Gastroesophageal sphincter (tissue), 4 donors: Measurements from ENCODE around the gene MYOM1. TPM values are rescaled to one million over a fixed set of nuclear protein-coding genes. Genes with fewer than 3 reads are reported as not detected.

Source experiments
- ATAC-seq: fragments of 150-250 bp; one replicate; pipeline ENCODE4 v1.9.1; 2016; ENCODE audit warnings: mild to moderate bottlenecking, moderate library complexity
- H3K27ac ChIP-seq, 4 donors: fragments of 200-600 bp; sonication (generic) in 3 of 4; 1 replicate in 3 of 4; 2 replicates in 1 of 4; pipeline ENCODE4 v1.5.1; 2016 to 2019
- H3K27me3 ChIP-seq: fragments of 200-600 bp; sonication (generic); one replicate; pipeline ENCODE4 v1.5.1; 2019
- H3K36me3 ChIP-seq, 2 donors: fragments of 200-600 bp; sonication (generic); one replicate each; pipeline ENCODE4 v1.5.1; 2019; ENCODE audit warnings: control low read depth in 1 of 2
- H3K4me1 ChIP-seq, 3 donors: fragments of 200-600 bp; sonication (generic); 1 replicate in 2 of 3; 2 replicates in 1 of 3; pipeline ENCODE4 v1.5.1; 2016 to 2019; ENCODE audit warnings: control low read depth in 2 of 3
- H3K4me3 ChIP-seq, 2 donors: fragments of 200-600 bp; sonication (generic); one replicate each; pipeline ENCODE4 v1.5.1; 2019; ENCODE audit warnings: mild to moderate bottlenecking in 1 of 2, moderate library complexity in 1 of 2
- H3K9me3 ChIP-seq, 3 donors: fragments of 200-600 bp; sonication (generic); one replicate each; pipeline ENCODE4 v1.5.1; 2017 to 2019; ENCODE audit warnings: control low read depth in 2 of 3
- EP300 ChIP-seq: sonication (generic); formaldehyde crosslinking; IDR thresholded peaks from one replicate; pipeline ENCODE4 v1.6.1; 2017; ENCODE audit warnings: antibody characterized with exemption, mild to moderate bottlenecking
- POLR2A ChIP-seq, 2 donors: fragments of 450-650 bp; IDR thresholded peaks; one replicate each; pipeline ENCODE4 v1.6.1; 2017; ENCODE audit warnings: antibody characterized with exemption in 2 of 2, mild to moderate bottlenecking in 2 of 2, moderate library complexity in 1 of 2
- POLR2AphosphoS5 ChIP-seq: sonication (generic); formaldehyde crosslinking; IDR thresholded peaks from one replicate; pipeline ENCODE4 v1.6.1; 2017; ENCODE audit warnings: antibody characterized with exemption
- WGBS, 2 donors: methylation state at CpG; one replicate each; pipeline ENCODE4 v1.1.5; 2018; ENCODE audit warnings: low coverage in 1 of 2; 5-methylcytosine and 5-hydroxymethylcytosine counted together
- total RNA-seq, 4 donors: library from RNA; depleted of rRNA; stranded (reverse); fragments of >200 nt; gene quantifications; one replicate each; pipeline ENCODE4 v1.1.0, GENCODE V29; 2016
- TF ChIP-seq, protein P1 (sequence below), 4 experiments: fragments of 200-600 bp in 2 of 4; fragments of 450-650 bp in 2 of 4; sonication (generic) in 1 of 4; IDR thresholded peaks; one replicate each; pipeline ENCODE4 v1.5.1; 2017 to 2019; ENCODE audit warnings: antibody characterized with exemption in 4 of 4, mild to moderate bottlenecking in 2 of 4, moderate library complexity in 2 of 4

MYOM1 gene
- total RNA-seq, 4 donors from 2014 or later: 14.8 to 37.6 (median 24.6) TPM

GRCh38 chr18:3100498-3101132, 119.2 kb downstream of the MYOM1 start:
- no peak for ATAC-seq
- H3K27me3 ChIP-seq: no peaks in the 10 kb centered on the region
- TF ChIP-seq, protein P1, sequence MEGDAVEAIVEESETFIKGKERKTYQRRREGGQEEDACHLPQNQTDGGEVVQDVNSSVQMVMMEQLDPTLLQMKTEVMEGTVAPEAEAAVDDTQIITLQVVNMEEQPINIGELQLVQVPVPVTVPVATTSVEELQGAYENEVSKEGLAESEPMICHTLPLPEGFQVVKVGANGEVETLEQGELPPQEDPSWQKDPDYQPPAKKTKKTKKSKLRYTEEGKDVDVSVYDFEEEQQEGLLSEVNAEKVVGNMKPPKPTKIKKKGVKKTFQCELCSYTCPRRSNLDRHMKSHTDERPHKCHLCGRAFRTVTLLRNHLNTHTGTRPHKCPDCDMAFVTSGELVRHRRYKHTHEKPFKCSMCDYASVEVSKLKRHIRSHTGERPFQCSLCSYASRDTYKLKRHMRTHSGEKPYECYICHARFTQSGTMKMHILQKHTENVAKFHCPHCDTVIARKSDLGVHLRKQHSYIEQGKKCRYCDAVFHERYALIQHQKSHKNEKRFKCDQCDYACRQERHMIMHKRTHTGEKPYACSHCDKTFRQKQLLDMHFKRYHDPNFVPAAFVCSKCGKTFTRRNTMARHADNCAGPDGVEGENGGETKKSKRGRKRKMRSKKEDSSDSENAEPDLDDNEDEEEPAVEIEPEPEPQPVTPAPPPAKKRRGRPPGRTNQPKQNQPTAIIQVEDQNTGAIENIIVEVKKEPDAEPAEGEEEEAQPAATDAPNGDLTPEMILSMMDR (IDR thresholded peaks at IDR 0.05): no peak
- H3K9me3 ChIP-seq: no peaks in the 10 kb centered on the region
- WGBS, 2 donors: 71 to 86% methylated on average over 1 to 3 of the region's 3 CpGs
- H3K27ac ChIP-seq: no peak overlapping the region
- peaks cover 0 to 22% (median 0%) of the 10 kb centered on the region in 3 donors for H3K4me1 ChIP-seq
- H3K36me3 ChIP-seq: peaks cover 0 to 42% of the 10 kb centered on the region in 2 donors
- no peak overlapping the region for H3K4me3 ChIP-seq

DNA sequence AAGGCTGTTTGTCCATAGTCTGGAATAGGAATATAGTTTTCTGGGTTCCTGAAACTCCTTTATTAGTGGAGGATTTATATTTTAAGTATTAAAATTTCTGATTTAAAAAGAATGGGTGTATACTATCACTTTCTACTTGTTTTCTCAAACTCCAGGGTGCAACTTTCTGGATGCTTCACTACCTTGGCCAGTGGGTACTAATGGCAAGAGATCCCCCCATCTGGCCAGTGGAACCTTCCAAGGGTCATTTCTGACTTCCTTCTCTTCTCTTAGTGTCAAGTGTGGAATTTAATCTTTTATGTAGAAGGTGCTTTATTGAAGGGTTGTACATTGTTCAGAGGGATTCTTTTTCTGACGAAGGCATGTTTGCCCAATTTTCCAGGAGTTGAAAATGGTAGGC, 120.4 kb downstream of the MYOM1 start:
- no peaks in the 10 kb centered on the region for H3K27me3 ChIP-seq
- peaks cover 0 to 42% of the 10 kb centered on the region in 2 donors for H3K36me3 ChIP-seq
- H3K4me1 ChIP-seq: peaks cover 0 to 22% (median 0%) of the 10 kb centered on the region in 3 donors
- WGBS, 2 donors: 0% methylated on average over 1 of the region's 1 CpG
- no peak for ATAC-seq
- TF ChIP-seq POLR2A (IDR thresholded peaks at IDR 0.05) (no peak), POLR2AphosphoS5 (no peak), EP300 (no peak)
- TF ChIP-seq, protein P1 (IDR thresholded peaks at IDR 0.05): no peak
- no peaks in the 10 kb centered on the region for H3K9me3 ChIP-seq
- no peak overlapping the region for H3K27ac ChIP-seq
- no peak overlapping the region for H3K4me3 ChIP-seq

DNA sequence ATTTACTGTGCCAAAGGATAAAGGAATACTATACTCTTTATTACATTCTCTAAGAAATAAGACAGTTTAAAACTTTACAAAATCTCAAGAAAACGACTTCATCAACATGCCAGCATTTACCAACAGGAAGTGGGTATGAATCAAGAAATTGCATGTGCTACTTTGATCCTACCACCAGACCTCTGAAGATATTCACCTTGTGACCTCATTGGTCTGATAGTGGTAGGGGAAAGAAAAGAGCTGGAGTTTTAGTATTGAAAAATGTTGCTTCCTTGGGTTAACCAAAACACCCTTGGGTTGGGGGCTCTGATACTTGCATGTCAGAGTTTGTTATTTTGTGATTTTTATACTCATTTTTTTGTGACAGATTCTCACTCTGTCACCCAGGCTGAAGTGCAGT, 122.7 kb downstream of the MYOM1 start:
- no peak for ATAC-seq
- no peak overlapping the region for H3K4me3 ChIP-seq
- 56 to 82% methylated on average over 1 of the region's 1 CpG for WGBS, 2 donors
- H3K4me1 ChIP-seq: peaks cover 0 to 15% (median 0%) of the 10 kb centered on the region in 3 donors
- H3K36me3 ChIP-seq: peaks cover 0 to 37% of the 10 kb centered on the region in 2 donors
- TF ChIP-seq POLR2AphosphoS5: no peak
- TF ChIP-seq EP300: no peak
- H3K9me3 ChIP-seq: no peaks in the 10 kb centered on the region
- H3K27ac ChIP-seq: no peak overlapping the region
- H3K27me3 ChIP-seq: no peaks in the 10 kb centered on the region

DNA sequence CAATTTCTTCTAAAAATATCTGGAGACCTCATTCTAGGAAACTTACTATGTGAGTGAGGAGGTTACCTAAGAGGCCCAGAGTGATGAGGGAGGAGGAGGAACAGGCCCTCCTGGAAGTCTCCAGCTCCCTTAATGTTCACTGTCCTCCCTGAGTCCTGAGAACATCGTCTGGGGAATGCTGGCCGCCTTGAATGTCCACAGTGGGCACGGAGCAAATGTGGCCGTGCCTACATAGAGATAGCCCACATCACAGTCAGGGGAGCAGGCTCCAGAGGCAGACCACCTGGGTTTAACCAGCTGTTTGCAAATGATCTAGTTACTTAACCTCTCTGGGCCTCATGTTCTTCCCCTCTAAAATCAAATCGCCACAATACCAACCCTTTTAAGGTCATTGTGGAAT, 123.8 kb downstream of the MYOM1 start:
- no peaks in the 10 kb centered on the region for H3K27me3 ChIP-seq
- H3K36me3 ChIP-seq: peaks cover 0 to 34% of the 10 kb centered on the region in 2 donors
- TF ChIP-seq EP300 (no peak), POLR2A (IDR thresholded peaks at IDR 0.05) (no peak), POLR2AphosphoS5 (no peak)
- TF ChIP-seq, protein P1 (IDR thresholded peaks at IDR 0.05): no peak
- no peak overlapping the region for H3K27ac ChIP-seq
- no peak for ATAC-seq
- H3K9me3 ChIP-seq: no peaks in the 10 kb centered on the region
- H3K4me3 ChIP-seq: no peak overlapping the region
- WGBS, 2 donors: 80 to 94% methylated on average over 1 to 3 of the region's 5 CpGs
- peaks cover 0 to 15% (median 0%) of the 10 kb centered on the region in 3 donors for H3K4me1 ChIP-seq

DNA sequence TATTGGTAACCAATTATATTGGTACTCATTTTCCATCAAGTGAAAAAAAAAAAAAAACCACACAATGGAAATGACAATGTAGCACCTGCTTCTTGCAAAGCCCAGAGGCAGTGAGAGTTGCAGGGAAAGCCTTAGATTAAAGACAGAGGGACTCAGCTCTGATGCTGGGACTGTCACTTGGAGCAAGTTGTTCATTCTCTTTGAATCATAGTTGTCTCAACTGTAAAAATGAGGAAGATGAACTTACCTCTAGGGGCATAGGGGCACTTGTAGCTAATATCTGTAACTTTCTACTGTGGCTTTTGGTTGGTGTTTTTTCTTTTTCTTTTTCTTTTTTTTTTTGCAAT, 125.5 kb downstream of the MYOM1 start:
- H3K36me3 ChIP-seq: peaks cover 0 to 26% of the 10 kb centered on the region in 2 donors
- H3K4me3 ChIP-seq: no peak overlapping the region
- no peak overlapping the region for H3K27ac ChIP-seq
- TF ChIP-seq EP300 (no peak), POLR2AphosphoS5 (no peak), POLR2A (IDR thresholded peaks at IDR 0.05) (no peak)
- TF ChIP-seq, protein P1 (IDR thresholded peaks at IDR 0.05): no peak
- ATAC-seq: no peak
- peaks cover 0 to 15% (median 0%) of the 10 kb centered on the region in 3 donors for H3K4me1 ChIP-seq
- H3K27me3 ChIP-seq: no peaks in the 10 kb centered on the region
- no peaks in the 10 kb centered on the region for H3K9me3 ChIP-seq
